Upper lobe of left lung (tissue), 4 donors: ENCODE measurements around the gene PCARE.

ENCODE experiments used
- CTCF ChIP-seq, 6 experiments: fragments of 450-650 bp in 4 of 6; fragments of 200-600 bp in 2 of 6; sonication (generic) in 2 of 6; IDR thresholded peaks; one replicate each; pipeline ENCODE4 v1.5.1; 2016 to 2019; ENCODE audit warnings: antibody characterized with exemption in 6 of 6
- EP300 ChIP-seq, 4 donors: sonication (generic); formaldehyde crosslinking; IDR thresholded peaks; one replicate each; pipeline ENCODE4 v1.5.1; 2017; ENCODE audit warnings: antibody characterized with exemption in 4 of 4, control low read depth in 2 of 4
- POLR2A ChIP-seq, 4 donors: fragments of 450-650 bp; IDR thresholded peaks; one replicate each; pipeline ENCODE4 v1.5.1; 2016 to 2017; ENCODE audit warnings: antibody characterized with exemption in 4 of 4, mild to moderate bottlenecking in 2 of 4

GRCh38 chr2:29097569-29097968, 23.2 kb upstream of the PCARE start:
- TF ChIP-seq EP300 (IDR thresholded peaks at IDR 0.05) (no peak), CTCF (IDR thresholded peaks at IDR 0.05) (no peak), POLR2A (IDR thresholded peaks at IDR 0.05) (no peak)
